HCT116 (cell line): ENCODE measurements around the gene RNF220. TPM values are rescaled to one million over a fixed set of nuclear protein-coding genes. Genes with fewer than 3 reads are reported as not detected.

Experiments
- ATAC-seq: fragments of 200-7000 bp; cut with Tn5 transposase; 2 replicates; pipeline ENCODE4 v1.9.1; 2020; ENCODE audit warnings: mild to moderate bottlenecking, moderate library complexity
- BruUV-seq: library from RNA; stranded (reverse); fragments of 400-500 nt; replicated peaks from 2 replicates; lab custom pipeline; 2021; lab: Mats Ljungman, UMichigan
- CTCF ChIA-PET: fragments of 300-600 bp; sonication (Branson Sonifier 250); formaldehyde crosslinking; loops from one replicate; lab custom pipeline; 2021; ENCODE audit warnings: antibody characterized with exemption; lab: Charles Lee
- POLR2A ChIA-PET: fragments of 300-600, 350-600 bp; sonication (Branson Sonifier 250); formaldehyde crosslinking; loops from one replicate; lab custom pipeline; 2021; ENCODE audit warnings: antibody characterized with exemption; lab: Charles Lee
- RAD21 ChIA-PET, 2 experiments: fragments of 300-600 bp; sonication (Branson Sonifier 250); formaldehyde crosslinking; loops; one replicate each; lab custom pipeline; 2023; ENCODE audit warnings: low total read pairs in 2 of 2; ENCODE audit not compliant: uncharacterized antibody in 2 of 2, unreplicated experiment in 2 of 2, low non-redundant PET in 1 of 2; lab: Charles Lee
- DNase-seq: peaks from one replicate; pipeline ENCODE4 v3.0.0-alpha.2; 2010; ENCODE audit warnings: low read depth, low spot score
- H2AFZ ChIP-seq: fragments of 200-600 bp; shearing (Covaris generic), sonication (generic); 2 replicates; pipeline ENCODE4 v1.6.1; 2017; ENCODE audit warnings: low read depth, mixed run types, mixed read lengths, antibody characterized with exemption, low read length; ENCODE audit not compliant: poor library complexity, severe bottlenecking
- H3K27ac ChIP-seq: 2 replicates; pipeline ENCODE4 v1.5.1; 2012; ENCODE audit warnings: low read depth, low read length
- H3K27me3 ChIP-seq: fragments of 200-600 bp; sonication (generic); 2 replicates; pipeline ENCODE4 v1.6.1; 2016; ENCODE audit warnings: mixed run types, low read length, mixed read lengths; ENCODE audit not compliant: insufficient read depth
- H3K36me3 ChIP-seq, 2 experiments: fragments of 200-500 bp in 1 of 2; fragments of 200-600 bp in 1 of 2; sonication (Bioruptor generic) in 1 of 2; sonication (generic) in 1 of 2; 2 replicates each; pipeline versions ENCODE4 v1.5.1 to v1.6.1; 2014 to 2016; ENCODE audit warnings: low read length in 2 of 2, inconsistent platforms in 1 of 2, mixed read lengths in 1 of 2, mixed run types in 1 of 2; ENCODE audit not compliant: insufficient read depth in 2 of 2, control insufficient read depth in 1 of 2
- H3K4me1 ChIP-seq, 2 experiments: fragments of 200-600 bp in 1 of 2; sonication (generic) in 1 of 2; 2 replicates each; pipeline versions ENCODE4 v1.5.1 to v1.6.1; 2012 to 2017; ENCODE audit warnings: low read length in 2 of 2, inconsistent platforms in 1 of 2, mild to moderate bottlenecking in 1 of 2, mixed read lengths in 1 of 2, mixed run types in 1 of 2, moderate library complexity in 1 of 2; ENCODE audit not compliant: insufficient read depth in 2 of 2, control insufficient read depth in 1 of 2
- H3K4me2 ChIP-seq: fragments of 200-600 bp; sonication (generic); 2 replicates; pipeline ENCODE4 v1.6.1; 2017; ENCODE audit warnings: mixed run types, low read length, mixed read lengths
- H3K4me3 ChIP-seq, 2 experiments: fragments of 200-600 bp in 1 of 2; sonication (generic) in 1 of 2; replicated peaks in 1 of 2; 2 replicates each; pipeline ENCODE4 v1.5.1; 2011 to 2016; ENCODE audit warnings: low read length in 2 of 2, control low read depth in 1 of 2, low read depth in 1 of 2, mild to moderate bottlenecking in 1 of 2, mixed read lengths in 1 of 2, mixed run types in 1 of 2
- H3K79me2 ChIP-seq: fragments of 200-600 bp; sonication (generic); 2 replicates; pipeline ENCODE4 v1.6.1; 2017; ENCODE audit warnings: mild to moderate bottlenecking, mixed run types, low read length, moderate library complexity, mixed read lengths; ENCODE audit not compliant: insufficient read depth
- H3K9ac ChIP-seq: fragments of 200-600 bp; sonication (generic); 2 replicates; pipeline ENCODE4 v1.6.1; 2016; ENCODE audit warnings: low read length, mixed read lengths
- H3K9me2 ChIP-seq: fragments of 200-600 bp; sonication (generic), shearing (Covaris generic); 2 replicates; pipeline ENCODE4 v1.6.1; 2017; ENCODE audit warnings: mixed run types, mild to moderate bottlenecking, moderate library complexity; ENCODE audit not compliant: insufficient read depth
- H3K9me3 ChIP-seq, 2 experiments: fragments of 200-500 bp in 1 of 2; fragments of 200-600 bp in 1 of 2; sonication (Bioruptor generic) in 1 of 2; sonication (generic) in 1 of 2; 2 replicates each; pipeline ENCODE4 v1.6.1; 2014 to 2017; ENCODE audit warnings: low read length in 2 of 2, mixed read lengths in 2 of 2, inconsistent platforms in 1 of 2, low read depth in 1 of 2, mild to moderate bottlenecking in 1 of 2, mixed run types in 1 of 2, moderate library complexity in 1 of 2; ENCODE audit not compliant: control insufficient read depth in 1 of 2, insufficient read depth in 1 of 2
- H4K20me1 ChIP-seq: fragments of 200-600 bp; sonication (generic), shearing (Covaris generic); 2 replicates; pipeline ENCODE4 v1.6.1; 2017; ENCODE audit warnings: mixed run types, mild to moderate bottlenecking, moderate library complexity; ENCODE audit not compliant: insufficient read depth
- ATF3 ChIP-seq: IDR thresholded peaks from 2 replicates; pipeline ENCODE4 v1.6.1; 2012
- CBX3 ChIP-seq: IDR thresholded peaks from 2 replicates; pipeline ENCODE4 v1.6.1; 2012; ENCODE audit warnings: low read depth
- CEBPB ChIP-seq: IDR thresholded peaks from 2 replicates; pipeline ENCODE4 v1.6.1; 2012; ENCODE audit warnings: low read depth
- EGR1 ChIP-seq: IDR thresholded peaks from 2 replicates; pipeline ENCODE4 v1.6.1; 2012; ENCODE audit warnings: low read depth
- ELF1 ChIP-seq: IDR thresholded peaks from 2 replicates; pipeline ENCODE4 v1.6.1; 2012; ENCODE audit warnings: low read depth, borderline replicate concordance
- EZH2 ChIP-seq: fragments of 200-600 bp; sonication (generic); IDR thresholded peaks from 2 replicates; pipeline ENCODE4 v1.6.1; 2017; ENCODE audit warnings: antibody characterized with exemption, mixed run types
- EZH2phosphoT487 ChIP-seq: fragments of 200-600 bp; IDR thresholded peaks from 2 replicates; pipeline ENCODE4 v1.6.1; 2018; ENCODE audit warnings: antibody characterized with exemption, borderline replicate concordance
- FOSL1 ChIP-seq: IDR thresholded peaks from 2 replicates; pipeline ENCODE4 v1.6.1; 2012; ENCODE audit warnings: low read depth
- JUND ChIP-seq: IDR thresholded peaks from 2 replicates; pipeline ENCODE4 v1.6.1; 2012
- POLR2A ChIP-seq: IDR thresholded peaks from 2 replicates; pipeline ENCODE4 v1.7.0; 2011; ENCODE audit warnings: borderline replicate concordance; ENCODE audit not compliant: insufficient read depth, insufficient read length; ENCODE audit errors: extremely low read depth
- POLR2AphosphoS5 ChIP-seq: IDR thresholded peaks from 2 replicates; pipeline ENCODE4 v1.6.1; 2011; ENCODE audit warnings: mild to moderate bottlenecking, low read depth, low read length, moderate library complexity
- RAD21 ChIP-seq: IDR thresholded peaks from 2 replicates; pipeline ENCODE4 v1.6.1; 2012; ENCODE audit warnings: low read depth, mild to moderate bottlenecking
- REST ChIP-seq: IDR thresholded peaks from 2 replicates; pipeline ENCODE4 v1.6.1; 2012; ENCODE audit warnings: low read depth
- SIN3A ChIP-seq: IDR thresholded peaks from 2 replicates; pipeline ENCODE4 v1.6.1; 2012; ENCODE audit warnings: low read depth
- SP1 ChIP-seq: IDR thresholded peaks from 2 replicates; pipeline ENCODE4 v1.6.1; 2012; ENCODE audit warnings: low read depth
- SRF ChIP-seq: IDR thresholded peaks from 2 replicates; pipeline ENCODE4 v1.6.1; 2012; ENCODE audit warnings: low read depth
- TCF7L2 ChIP-seq: IDR thresholded peaks from 2 replicates; pipeline ENCODE4 v1.7.0; 2011; ENCODE audit warnings: borderline replicate concordance, inconsistent platforms; ENCODE audit not compliant: insufficient read depth, insufficient read length; ENCODE audit errors: extremely low read depth
- ZBTB33 ChIP-seq: IDR thresholded peaks from 2 replicates; pipeline ENCODE4 v1.6.1; 2011; ENCODE audit warnings: mild to moderate bottlenecking, low read length, moderate library complexity; ENCODE audit not compliant: insufficient replicate concordance; ENCODE audit errors: extremely low read depth
- ZFX ChIP-seq: fragments of 450-650 bp; IDR thresholded peaks from 2 replicates; pipeline ENCODE4 v1.6.1; 2017
- ZNF274 ChIP-seq: fragments of 200-500 bp; sonication (Bioruptor generic); IDR thresholded peaks from 2 replicates; pipeline ENCODE4 v1.6.1; 2014; ENCODE audit warnings: mild to moderate bottlenecking, low read depth, low read length, inconsistent platforms
- intact Hi-C: fragments of 100-400 bp; cut with micrococcal nuclease; formaldehyde crosslinking; loops from 2 replicates; pipeline ENCODE4 v1.10.0; 2022
- total RNA-seq: library from RNA; stranded (reverse); gene quantifications from one replicate; pipeline ENCODE4 v1.2.1, GENCODE V29; 2021; ENCODE audit not compliant: unreplicated experiment

RNF220 gene
- total RNA-seq, 1 experiment from 2014 or later = 84.5 TPM

GRCh38 chr1:44616284-44616990 lies 211.4 kb downstream of the RNF220 start:
- intact Hi-C loops = no loop called here
- no TSS peak for BruUV-seq
- Histone ChIP-seq H3K4me1 (peaks cover 0 to 2% of the 10 kb centered on the region in 2 experiments; a peak in 2 of 4 replicates), H3K9me3 (no peaks in the 10 kb centered on the region), H3K9ac (no peak overlapping the region), H3K4me3 (no peak overlapping the region), H3K4me2 (no peak overlapping the region), H3K36me3 (no peaks in the 10 kb centered on the region), H3K9me2 (no peaks in the 10 kb centered on the region), H2AFZ (no peak overlapping the region), H3K79me2 (no peaks in the 10 kb centered on the region), H3K27me3 (no peaks in the 10 kb centered on the region), H3K27ac (no peak overlapping the region), H4K20me1 (no peaks in the 10 kb centered on the region)
- no peak for DNase-seq
- ChIA-PET RAD21 (no interaction called here), POLR2A (no interaction called here), CTCF (no interaction called here)
- ATAC-seq = 0 out of 2 replicates have a peak, but pooled peaks have one; percentile 9
- TF ChIP-seq SRF (no peak), SP1 (no peak), FOSL1 (no peak), CBX3 (no peak), REST (no peak), POLR2AphosphoS5 (no peak), EZH2 (no peak), ZBTB33 (no peak), POLR2A (no peak), ZFX (no peak), EGR1 (no peak), CEBPB (no peak), SIN3A (no peak), TCF7L2 (no peak), RAD21 (no peak), JUND (no peak), ZNF274 (no peak), EZH2phosphoT487 (no peak), ELF1 (no peak), ATF3 (no peak)
